HFFc6 (cell line): ENCODE results near the gene STX7. TPM values are rescaled to one million over a fixed set of nuclear protein-coding genes. Genes with fewer than 3 reads are reported as not detected.
A peak's percentile ranks its signal among the peaks of the same experiment; 100 is the strongest.
"Not testable (repeated sequence)": the region's sequence is repeated elsewhere in the genome, so short reads cannot be mapped to it uniquely, and the experiment has no call there.

ENCODE experiments used
- DNase-seq: peaks from one replicate; pipeline ENCODE4 v3.0.0-alpha.2; 2018
- H3K27ac Mint-ChIP-seq: 2 replicates; pipeline ENCODE4 v1.8.0; 2020; ENCODE audit warnings: mild to moderate bottlenecking, mixed read lengths
- H3K27me3 Mint-ChIP-seq: 2 replicates; pipeline ENCODE4 v1.8.0; 2021; ENCODE audit warnings: mild to moderate bottlenecking, moderate library complexity, mixed read lengths; ENCODE audit not compliant: insufficient read depth
- H3K36me3 Mint-ChIP-seq: 2 replicates; pipeline ENCODE4 v1.8.0; 2021; ENCODE audit warnings: low read depth, mixed read lengths
- H3K4me1 Mint-ChIP-seq: 2 replicates; pipeline ENCODE4 v1.8.0; 2020; ENCODE audit warnings: low read depth, mixed read lengths
- H3K4me3 Mint-ChIP-seq: 2 replicates; pipeline ENCODE4 v1.8.0; 2020; ENCODE audit warnings: mild to moderate bottlenecking, moderate library complexity, mixed read lengths
- H3K9me3 Mint-ChIP-seq: 2 replicates; pipeline ENCODE4 v1.8.0; 2020; ENCODE audit warnings: mild to moderate bottlenecking, mixed read lengths
- CTCF ChIP-seq: fragments of 200-600 bp; sonication (generic); IDR thresholded peaks from 2 replicates; pipeline ENCODE4 v1.5.0; 2021; ENCODE audit warnings: antibody characterized with exemption, mild to moderate bottlenecking
- long read RNA-seq: library from polyadenylated mRNA; unstranded; transcript quantifications from one replicate; pipeline ENCODE4 v2.0.0, GENCODE V29; 2019
- total RNA-seq, 6 experiments: library from RNA; stranded (reverse); fragmentation: NEBNext Ultra II Directional; extraction: Animal tissue kit (Norgen Biotek cat#: 25700); gene quantifications; 2 replicates in 1 of 6; 3 replicates in 5 of 6; pipeline ENCODE4 v1.2.3, GENCODE V29; 2021

STX7 gene
- 10 to 100 TPM; 36.4 to 41.5 (median 39.3) TPM for total RNA-seq
- long read RNA-seq, full-length matches to known transcripts = 44 of 54 reads
- long read RNA-seq, partial matches to known transcripts = 5 of 54 reads
- long read RNA-seq, other reads (novel, unspliced or antisense) = 5 of 54 reads

GRCh38 chr6:132512638-132513632 lies at the start of gene STX7:
Gene STX7 (minus strand): TSS chr6:132513116. CDS start chr6:132503530, 9,586 bp downstream.
- no peaks in the 10 kb centered on the region for H3K9me3 Mint-ChIP-seq
- peaks cover 12% of the 10 kb centered on the region for H3K27me3 Mint-ChIP-seq
- peaks cover 7% of the 10 kb centered on the region for H3K36me3 Mint-ChIP-seq
- TF ChIP-seq CTCF = no peak; the same call in 1 of the 2 replicates
- peak; percentile 82 for DNase-seq
- peak within 1 kb of the TSS; percentile 98 for H3K4me3 Mint-ChIP-seq
- H3K4me1 Mint-ChIP-seq = peaks cover 39% of the 10 kb centered on the region
- peak within 1 kb of the TSS; percentile 74 for H3K27ac Mint-ChIP-seq

- H3K4me3 Mint-ChIP-seq, H3K4me1 Mint-ChIP-seq, DNase-seq, H3K27ac Mint-ChIP-seq, H3K36me3 Mint-ChIP-seq, H3K9me3 Mint-ChIP-seq: not testable (repeated sequence)
- H3K27me3 Mint-ChIP-seq = peaks cover 17% of the 10 kb centered on the region
These were observed 47.2 kb upstream of the STX7 start for GRCh38 chr6:132560087-132560486.

DNA sequence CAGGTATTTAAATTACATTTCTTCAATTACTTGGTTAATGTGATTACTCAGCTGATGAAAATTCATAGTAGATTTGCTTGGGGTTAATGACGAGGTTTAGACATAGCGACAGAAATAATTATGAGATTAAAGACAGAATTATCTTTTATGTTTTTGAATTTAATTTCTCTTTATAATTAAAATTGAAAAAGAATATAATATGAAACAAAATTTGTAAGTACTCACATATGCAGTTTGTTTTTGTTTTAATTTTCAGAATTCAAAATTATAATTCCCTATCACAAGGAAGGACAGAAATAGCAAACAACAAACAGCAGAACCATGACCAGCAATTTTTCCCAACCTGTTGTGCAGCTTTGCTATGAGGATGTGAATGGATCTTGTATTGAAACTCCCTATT lies 39.5 kb upstream of the STX7 start, which contains the start of gene TAAR8:
Gene TAAR8, plus strand, starts transcription at position 301 of the 400 bp plus-strand sequence. Its CDS starts 21 bp downstream, at position 322.
- H3K27me3 Mint-ChIP-seq = peaks cover 12% of the 10 kb centered on the region; the same call in 1 of the 2 replicates

DNA sequence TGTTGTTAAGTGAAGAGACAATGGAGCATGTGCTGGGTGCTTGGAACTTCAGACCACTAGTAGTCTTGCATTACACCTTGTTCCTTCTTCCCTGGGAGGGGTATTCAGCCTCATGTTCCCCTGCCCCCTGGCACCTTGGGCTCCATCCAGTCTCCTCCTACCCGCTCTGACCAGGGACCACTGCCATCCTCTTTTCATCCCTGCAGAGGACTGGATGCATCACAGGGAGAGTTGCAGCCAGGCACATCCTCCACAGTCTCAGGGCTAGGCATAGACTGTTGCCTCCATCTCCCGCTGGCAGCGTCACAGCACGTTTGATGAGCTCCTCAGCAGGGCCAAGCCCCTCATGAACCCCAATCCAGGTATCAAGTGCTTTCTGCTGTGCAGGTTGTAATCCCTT lies 38.3 kb upstream of the STX7 start:
- no peaks in the 10 kb centered on the region for H3K4me1 Mint-ChIP-seq

More for the DNA sequence above, 39.5 kb upstream of the STX7 start, which contains the start of gene TAAR8:
- DNase-seq = no peak
- no peak for TF ChIP-seq CTCF
- no peaks in the 10 kb centered on the region for H3K4me1 Mint-ChIP-seq
- no peaks in the 10 kb centered on the region for H3K9me3 Mint-ChIP-seq
- no peak within 1 kb of the TSS for H3K4me3 Mint-ChIP-seq
- H3K27ac Mint-ChIP-seq = no peak within 1 kb of the TSS
- H3K36me3 Mint-ChIP-seq = no peaks in the 10 kb centered on the region

GRCh38 chr6:132548746-132549463 lies 36.0 kb upstream of the STX7 start:
- TF ChIP-seq CTCF = no peak
- H3K4me1 Mint-ChIP-seq = no peaks in the 10 kb centered on the region
- H3K4me3 Mint-ChIP-seq = no peak overlapping the region
- DNase-seq = no peak
- H3K27me3 Mint-ChIP-seq = peaks cover 19% of the 10 kb centered on the region
- no peaks in the 10 kb centered on the region for H3K36me3 Mint-ChIP-seq
- no peaks in the 10 kb centered on the region for H3K9me3 Mint-ChIP-seq
- H3K27ac Mint-ChIP-seq = no peak overlapping the region

More for the DNA sequence above, 38.3 kb upstream of the STX7 start:
- no peak for TF ChIP-seq CTCF
- no peak for DNase-seq
- no peaks in the 10 kb centered on the region for H3K36me3 Mint-ChIP-seq
- no peak overlapping the region for H3K27ac Mint-ChIP-seq
- peaks cover 12% of the 10 kb centered on the region; the same call in 1 of the 2 replicates for H3K27me3 Mint-ChIP-seq
- no peak overlapping the region for H3K4me3 Mint-ChIP-seq
- no peaks in the 10 kb centered on the region for H3K9me3 Mint-ChIP-seq
